Left lung (tissue), 10 donors: ENCODE results near the gene VMO1. TPM values are rescaled to one million over a fixed set of nuclear protein-coding genes. Genes with fewer than 3 reads are reported as not detected.

Experiments used
- ATAC-seq: fragments of 200-7000 bp; cut with Tn5 transposase; one replicate; pipeline ENCODE4 v1.9.1; 2020; ENCODE audit warnings: moderate library complexity
- DNase-seq, 4 donors: peaks; one replicate each; pipeline ENCODE4 v3.0.0-alpha.2; 2013 to 2020
- H3K27ac ChIP-seq, 2 donors: fragments of 200-600 bp; sonication (generic) in 1 of 2; one replicate each; pipeline versions ENCODE4 v1.5.0 to v1.8.0; 2020 to 2021
- H3K27me3 ChIP-seq, 2 donors: fragments of 200-600 bp; sonication (generic) in 1 of 2; one replicate each; pipeline versions ENCODE4 v1.5.0 to v1.8.0; 2020 to 2021
- H3K36me3 ChIP-seq, 2 donors: fragments of 200-600 bp; sonication (generic) in 1 of 2; one replicate each; pipeline versions ENCODE4 v1.5.0 to v1.8.0; 2020 to 2021
- H3K4me1 ChIP-seq, 2 donors: fragments of 200-600 bp; one replicate each; pipeline ENCODE4 v1.8.0; 2021
- H3K4me3 ChIP-seq, 2 donors: fragments of 200-600 bp; sonication (generic) in 1 of 2; one replicate each; pipeline versions ENCODE4 v1.5.0 to v1.8.0; 2020 to 2021; ENCODE audit warnings: mild to moderate bottlenecking in 1 of 2
- H3K9me3 ChIP-seq, 2 donors: fragments of 200-600 bp; sonication (generic) in 1 of 2; one replicate each; pipeline versions ENCODE4 v1.5.0 to v1.8.0; 2020 to 2021
- intact Hi-C, 2 donors: fragments of 100-400 bp; cut with DNase I; formaldehyde crosslinking; loops; one replicate each; pipeline versions ENCODE4 v1.11.2 to v1.14.2; 2022
- polyA plus RNA-seq, 6 donors: library from polyadenylated mRNA; unstranded; fragments of 120-200 nt; gene quantifications; one replicate each; pipeline ENCODE4 v1.2.1, GENCODE V29; 2013; ENCODE audit not compliant: insufficient read length in 6 of 6
- total RNA-seq, 2 donors: library from RNA; stranded (reverse); fragmentation: NEBNext Ultra II Directional; extraction: Animal tissue kit (Norgen Biotek cat#: 25700); gene quantifications; one replicate each; pipeline ENCODE4 v1.2.1, GENCODE V29; 2021
- TF ChIP-seq, protein P1 (sequence below), 2 donors: fragments of 200-600 bp; sonication (generic) in 1 of 2; IDR thresholded peaks; one replicate each; pipeline versions ENCODE4 v1.5.0 to v1.8.0; 2021; ENCODE audit warnings: antibody characterized with exemption in 2 of 2
- donor health status: DM: no; HTN: yes; CAD: no.
- donor health status: DM: no; HTN: no; CAD: no.

VMO1 gene
- total and polyA plus RNA-seq, 8 donors: 0.22 to 6.0 (median 0.39) TPM

DNA sequence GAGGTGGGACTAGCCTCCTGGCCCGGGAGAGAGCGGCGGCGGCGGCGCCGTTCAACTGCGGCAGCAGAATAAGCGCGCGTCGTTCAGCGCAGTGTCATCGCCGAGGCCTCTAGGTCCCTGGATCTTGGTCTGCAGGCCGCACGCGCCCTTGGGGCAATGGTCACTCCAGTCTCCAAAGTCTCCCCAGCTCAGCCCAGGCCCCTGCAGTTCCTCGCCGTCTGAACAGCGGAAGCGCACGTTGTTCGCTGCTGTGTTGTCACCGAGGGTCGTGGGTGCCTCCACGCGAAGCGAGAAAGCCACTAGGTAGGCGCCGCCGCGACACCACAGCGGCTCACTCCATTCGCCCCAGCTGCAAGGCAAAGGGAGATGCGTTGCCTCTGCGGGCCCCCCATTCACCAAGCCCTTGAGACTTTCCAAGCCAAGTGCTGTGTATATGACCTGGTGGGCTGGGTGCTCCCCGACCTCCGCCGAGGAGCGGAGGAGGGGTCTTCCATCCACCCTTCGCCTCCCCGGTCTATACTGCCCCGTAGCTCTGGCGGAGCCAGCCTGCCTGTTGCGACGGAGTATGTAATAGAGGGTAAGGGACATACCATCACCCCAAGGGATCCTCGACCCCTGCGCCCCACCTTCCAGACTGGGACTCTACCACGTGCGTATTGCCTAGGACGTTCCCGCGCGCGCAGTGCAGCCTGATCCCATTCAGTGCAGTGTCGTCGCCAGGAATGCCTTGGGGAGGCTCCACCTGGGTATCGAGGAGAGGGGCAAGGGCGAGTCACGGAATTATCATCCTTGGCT lies 656 bp downstream of the VMO1 start:
- intact Hi-C loops: no loop called here
- Histone ChIP-seq H3K9me3 (no peaks in the 10 kb centered on the region), H3K27me3 (peaks cover 40 to 89% of the 10 kb centered on the region in 2 donors), H3K4me1 (peaks cover 23 to 39% of the 10 kb centered on the region in 2 donors), H3K4me3 (peak overlapping the region in 1 of 2 donors; percentile 8), H3K27ac (no peak overlapping the region), H3K36me3 (no peaks in the 10 kb centered on the region)
- ATAC-seq (no peak), DNase-seq (peak in 1 of 4 donors; percentile 81)
- TF ChIP-seq, protein P1, sequence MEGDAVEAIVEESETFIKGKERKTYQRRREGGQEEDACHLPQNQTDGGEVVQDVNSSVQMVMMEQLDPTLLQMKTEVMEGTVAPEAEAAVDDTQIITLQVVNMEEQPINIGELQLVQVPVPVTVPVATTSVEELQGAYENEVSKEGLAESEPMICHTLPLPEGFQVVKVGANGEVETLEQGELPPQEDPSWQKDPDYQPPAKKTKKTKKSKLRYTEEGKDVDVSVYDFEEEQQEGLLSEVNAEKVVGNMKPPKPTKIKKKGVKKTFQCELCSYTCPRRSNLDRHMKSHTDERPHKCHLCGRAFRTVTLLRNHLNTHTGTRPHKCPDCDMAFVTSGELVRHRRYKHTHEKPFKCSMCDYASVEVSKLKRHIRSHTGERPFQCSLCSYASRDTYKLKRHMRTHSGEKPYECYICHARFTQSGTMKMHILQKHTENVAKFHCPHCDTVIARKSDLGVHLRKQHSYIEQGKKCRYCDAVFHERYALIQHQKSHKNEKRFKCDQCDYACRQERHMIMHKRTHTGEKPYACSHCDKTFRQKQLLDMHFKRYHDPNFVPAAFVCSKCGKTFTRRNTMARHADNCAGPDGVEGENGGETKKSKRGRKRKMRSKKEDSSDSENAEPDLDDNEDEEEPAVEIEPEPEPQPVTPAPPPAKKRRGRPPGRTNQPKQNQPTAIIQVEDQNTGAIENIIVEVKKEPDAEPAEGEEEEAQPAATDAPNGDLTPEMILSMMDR (IDR thresholded peaks at IDR 0.05): no peak

DNA sequence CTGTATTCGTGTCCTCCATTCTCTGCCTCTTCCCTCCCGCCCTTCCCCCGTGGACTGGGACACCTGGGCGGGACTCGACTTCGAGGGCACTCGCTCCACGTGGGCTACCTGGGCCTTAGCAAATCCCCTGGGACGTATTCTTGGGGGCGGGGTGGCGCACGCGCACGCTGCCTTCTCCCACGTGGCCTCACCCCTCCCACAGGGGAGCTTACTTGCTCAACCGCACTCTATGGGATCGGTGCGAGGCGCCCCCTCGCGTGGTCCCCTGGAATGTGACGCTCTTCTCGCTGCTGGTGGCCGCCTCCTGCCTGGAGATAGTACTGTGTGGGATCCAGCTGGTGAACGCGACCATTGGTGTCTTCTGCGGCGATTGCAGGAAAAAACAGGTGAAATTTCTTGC lies 3.5 kb downstream of the VMO1 start:
- Histone ChIP-seq H3K36me3 (no peaks in the 10 kb centered on the region), H3K4me3 (no peak overlapping the region), H3K4me1 (peaks cover 16 to 22% of the 10 kb centered on the region in 2 donors), H3K9me3 (no peaks in the 10 kb centered on the region), H3K27me3 (peaks cover 40 to 86% of the 10 kb centered on the region in 2 donors), H3K27ac (no peak overlapping the region)
- TF ChIP-seq, protein P1 (IDR thresholded peaks at IDR 0.05): no peak
- intact Hi-C loops: no loop called here
- DNase-seq: peak in 2 of 4 donors; percentile 38 to 85
- ATAC-seq: peak; percentile 48

DNA sequence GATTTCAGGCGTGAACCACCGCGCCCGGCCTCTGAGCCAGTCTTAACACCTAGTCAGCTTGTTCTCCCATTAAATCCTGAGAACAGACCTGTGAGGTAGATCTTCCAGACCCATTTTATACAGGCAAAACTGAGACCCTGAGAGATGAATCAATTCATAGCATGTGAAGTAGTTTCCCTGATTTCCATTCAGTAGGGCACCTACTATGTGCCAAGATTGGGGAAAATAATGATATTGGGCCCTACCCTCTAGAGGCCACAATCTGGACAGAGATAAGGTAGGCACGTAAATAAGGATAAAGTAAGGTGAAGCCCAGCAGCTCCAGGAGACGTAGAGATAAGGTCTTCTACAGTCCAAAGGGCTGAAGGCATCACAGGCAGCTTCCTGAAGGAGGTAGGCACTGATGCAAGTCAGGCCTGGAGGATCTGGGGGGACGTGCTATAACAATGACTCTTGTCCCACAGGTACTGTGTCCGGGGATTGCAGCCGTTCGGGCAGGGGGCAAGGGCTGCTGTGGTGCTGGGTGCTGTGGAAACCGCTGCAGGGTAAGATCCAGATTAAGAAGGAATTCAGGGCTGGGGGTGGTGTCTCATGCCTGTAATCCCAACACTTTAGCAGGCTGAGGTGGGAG lies 5.7 kb downstream of the VMO1 start:
- no peaks in the 10 kb centered on the region for H3K9me3 ChIP-seq
- no peak overlapping the region for H3K27ac ChIP-seq
- no peak overlapping the region for H3K4me3 ChIP-seq
- DNase-seq: peak in 1 of 4 donors; percentile 46
- no peaks in the 10 kb centered on the region for H3K36me3 ChIP-seq
- ATAC-seq: no peak
- TF ChIP-seq, protein P1 (IDR thresholded peaks at IDR 0.05): no peak
- H3K4me1 ChIP-seq: peaks cover 2 to 5% of the 10 kb centered on the region in 2 donors
- peaks cover 30 to 77% of the 10 kb centered on the region in 2 donors for H3K27me3 ChIP-seq
- intact Hi-C loops: no loop called here

DNA sequence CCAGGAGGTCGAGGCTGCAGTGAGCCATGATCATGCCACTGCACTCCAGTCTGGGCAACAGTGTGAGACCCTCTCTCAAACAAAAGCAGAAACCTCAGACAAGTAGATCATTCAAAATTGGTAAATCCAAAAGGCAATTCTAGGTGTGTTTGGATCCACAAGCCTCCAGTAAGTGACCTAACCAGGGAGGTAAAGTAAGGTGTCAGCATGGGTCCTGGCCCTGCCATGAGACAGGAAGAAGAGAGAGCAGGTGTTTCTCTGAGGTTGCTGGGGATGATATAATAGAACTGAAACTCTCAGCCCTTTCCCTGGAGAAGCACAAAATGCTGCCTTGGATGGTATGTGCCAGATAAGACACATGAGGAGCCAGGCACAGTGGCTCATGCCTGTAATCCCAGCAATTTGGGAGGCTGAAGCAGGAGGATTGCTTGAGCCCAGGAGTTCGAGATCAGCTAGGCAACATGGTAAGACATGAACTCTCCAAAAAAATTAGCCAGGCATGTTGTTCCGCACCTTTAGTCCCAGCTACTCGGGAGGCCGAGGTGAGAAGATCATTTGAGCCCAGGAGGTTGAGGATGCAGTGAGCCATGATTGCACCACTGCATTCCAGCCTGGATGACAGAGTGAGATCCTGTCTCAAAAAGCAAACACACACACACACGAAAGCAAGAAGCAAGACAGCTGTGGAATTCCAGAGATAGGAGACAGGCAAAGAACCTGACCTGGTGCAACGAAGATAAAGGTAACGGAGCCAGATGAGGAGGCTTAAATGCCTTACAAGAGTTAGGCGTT lies 8.0 kb downstream of the VMO1 start:
- peaks cover 11 to 65% of the 10 kb centered on the region in 2 donors for H3K27me3 ChIP-seq
- no peaks in the 10 kb centered on the region for H3K4me1 ChIP-seq
- ATAC-seq (no peak), DNase-seq (peak in 1 of 4 donors; percentile 5)
- intact Hi-C loops: no loop called here
- TF ChIP-seq, protein P1 (IDR thresholded peaks at IDR 0.05): no peak
- H3K27ac ChIP-seq: no peak overlapping the region
- no peaks in the 10 kb centered on the region for H3K9me3 ChIP-seq
- no peaks in the 10 kb centered on the region for H3K36me3 ChIP-seq
- H3K4me3 ChIP-seq: no peak overlapping the region
